Head of caudate nucleus (tissue), 42 donors: ENCODE measurements around the gene DGKB.
A peak's percentile ranks its signal among the peaks of the same experiment; 100 is the strongest.

ENCODE experiments used
- DNase-seq, 42 donors: peaks; one replicate each; pipeline versions ENCODE4 v3.0.0 to v3.0.0-alpha.2; 2020 to 2021; ENCODE audit warnings: mixed read lengths in 7 of 42
- intact Hi-C: fragments of 100-400 bp; cut with DNase I; formaldehyde crosslinking; loops from one replicate; pipeline ENCODE4 v1.15.0; 2022

The DGKB gene

DNA sequence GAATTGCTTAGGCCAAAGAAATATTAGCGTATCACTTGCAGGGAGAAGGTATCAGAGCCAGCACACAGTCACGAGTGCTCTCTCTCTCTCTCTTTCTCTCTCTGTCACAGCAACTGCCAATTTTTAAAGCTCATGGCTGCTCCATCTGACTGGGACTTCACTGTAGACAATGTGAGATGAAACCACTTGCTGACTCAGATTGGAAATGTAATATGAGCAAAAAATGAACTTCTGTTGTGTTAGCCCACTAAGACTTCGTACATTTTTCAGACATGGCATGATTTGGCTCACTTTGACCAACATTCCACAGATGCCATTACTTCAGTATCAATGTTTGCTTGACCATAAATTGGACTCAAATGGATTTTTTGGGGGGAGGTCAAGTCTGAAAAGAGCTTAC is 68.1 kb downstream of the DGKB start:
- DNase-seq = peak in 2 of 42 donors; percentile 15 to 51
- intact Hi-C loops = no loop called here

DNA sequence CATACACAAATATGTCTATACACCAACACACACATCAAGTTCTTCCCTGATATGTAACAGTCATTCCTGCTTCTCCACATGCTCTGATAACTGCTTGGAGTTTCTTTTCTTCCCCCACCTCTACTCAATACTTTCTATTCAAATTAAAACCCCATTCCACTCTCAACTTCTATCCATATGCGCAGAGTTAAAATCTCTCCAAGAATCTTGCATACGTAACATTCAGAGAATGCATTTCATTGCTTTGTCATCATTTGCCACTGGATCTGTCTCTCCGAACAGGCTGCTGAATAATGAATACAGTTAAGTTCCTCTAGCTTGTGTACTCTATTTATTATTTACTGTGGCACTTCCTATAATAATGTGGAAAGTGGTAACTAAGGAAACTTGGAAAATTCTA is 68.8 kb downstream of the DGKB start:
- intact Hi-C loops = no loop called here
- no peak for DNase-seq

DNA sequence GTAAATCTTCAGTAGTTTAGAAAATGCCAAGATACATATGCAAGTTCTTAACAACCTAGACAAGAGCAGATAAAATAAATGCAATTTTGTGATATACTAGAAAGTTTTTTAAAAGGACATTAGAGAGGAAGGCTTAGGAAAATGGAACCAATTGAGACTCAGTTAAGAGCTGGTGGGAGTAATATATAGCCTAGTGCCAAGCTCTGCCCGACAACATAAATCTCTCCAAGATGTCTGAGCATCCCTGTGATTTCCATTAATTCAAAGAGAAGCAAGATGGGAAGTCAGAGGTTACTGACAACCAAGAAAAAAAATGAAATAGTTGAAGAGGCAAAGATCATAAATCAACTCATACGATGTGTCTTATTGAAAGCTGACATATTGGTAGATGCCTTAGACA is 74.5 kb downstream of the DGKB start:
- intact Hi-C loops = no loop called here
- no peak for DNase-seq

GRCh38 chr7:14826426-14826825 is 76.1 kb downstream of the DGKB start:
- DNase-seq = no peak
- intact Hi-C loops = no loop called here

- intact Hi-C loops = no loop called here
- DNase-seq = no peak
Measured at GRCh38 chr7:14825912-14826311, 76.6 kb downstream of the DGKB start.

DNA sequence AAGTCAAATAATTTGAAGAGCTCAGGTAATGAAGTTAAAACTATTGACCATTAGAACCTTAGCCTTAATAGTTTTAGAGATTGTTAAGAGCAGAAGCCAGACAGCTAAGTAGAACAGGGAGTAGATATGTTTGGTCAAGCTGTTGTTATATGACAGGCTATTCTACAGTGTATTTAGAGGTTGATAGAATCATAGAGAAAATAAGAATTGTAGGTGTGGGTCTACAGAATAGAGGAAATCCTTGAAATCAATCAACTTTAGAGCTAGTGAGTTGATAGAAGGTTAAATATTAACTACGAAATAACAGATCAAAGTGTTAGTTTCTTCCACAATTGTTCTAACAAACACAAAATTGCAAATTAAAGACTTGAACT is 80.1 kb downstream of the DGKB start:
- intact Hi-C loops = no loop called here
- no peak for DNase-seq

- intact Hi-C loops = no loop called here
- DNase-seq = no peak
Measured at GRCh38 chr7:14821757-14822480, 80.6 kb downstream of the DGKB start.

GRCh38 chr7:14818871-14819270 is 83.7 kb downstream of the DGKB start:
- intact Hi-C loops = no loop called here

GRCh38 chr7:14817829-14818614 is 84.5 kb downstream of the DGKB start:
- no peak for DNase-seq
- intact Hi-C loops = no loop called here

More at GRCh38 chr7:14818871-14819270, 83.7 kb downstream of the DGKB start:
- no peak for DNase-seq

- no peak for DNase-seq
- intact Hi-C loops = no loop called here
Measured at GRCh38 chr7:14807507-14807906, 95.0 kb downstream of the DGKB start.

GRCh38 chr7:14806891-14807290 is 95.7 kb downstream of the DGKB start:
- intact Hi-C loops = no loop called here
- DNase-seq = no peak

- no peak for DNase-seq
- intact Hi-C loops = no loop called here
Measured at GRCh38 chr7:14805105-14805719, 97.3 kb downstream of the DGKB start.

GRCh38 chr7:14800664-14801063 is 101.9 kb downstream of the DGKB start:
- no peak for DNase-seq
- intact Hi-C loops = no loop called here

- intact Hi-C loops = no loop called here
- DNase-seq = no peak
Measured at GRCh38 chr7:14793151-14793550, 109.4 kb downstream of the DGKB start.

- peak in 36 of 42 donors; percentile 13 to 84 (median 54) for DNase-seq
- intact Hi-C loops = no loop called here
Measured at GRCh38 chr7:14787551-14787950, 115.0 kb downstream of the DGKB start.

GRCh38 chr7:14786314-14786895 is 116.1 kb downstream of the DGKB start:
- intact Hi-C loops = no loop called here
- DNase-seq = peak in 3 of 42 donors; percentile 28 to 42 (median 41)

- intact Hi-C loops = no loop called here
- no peak for DNase-seq
Measured at GRCh38 chr7:14777806-14778205, 124.7 kb downstream of the DGKB start.

GRCh38 chr7:14776266-14776665 is 126.3 kb downstream of the DGKB start:
- intact Hi-C loops = no loop called here
- no peak for DNase-seq

DNA sequence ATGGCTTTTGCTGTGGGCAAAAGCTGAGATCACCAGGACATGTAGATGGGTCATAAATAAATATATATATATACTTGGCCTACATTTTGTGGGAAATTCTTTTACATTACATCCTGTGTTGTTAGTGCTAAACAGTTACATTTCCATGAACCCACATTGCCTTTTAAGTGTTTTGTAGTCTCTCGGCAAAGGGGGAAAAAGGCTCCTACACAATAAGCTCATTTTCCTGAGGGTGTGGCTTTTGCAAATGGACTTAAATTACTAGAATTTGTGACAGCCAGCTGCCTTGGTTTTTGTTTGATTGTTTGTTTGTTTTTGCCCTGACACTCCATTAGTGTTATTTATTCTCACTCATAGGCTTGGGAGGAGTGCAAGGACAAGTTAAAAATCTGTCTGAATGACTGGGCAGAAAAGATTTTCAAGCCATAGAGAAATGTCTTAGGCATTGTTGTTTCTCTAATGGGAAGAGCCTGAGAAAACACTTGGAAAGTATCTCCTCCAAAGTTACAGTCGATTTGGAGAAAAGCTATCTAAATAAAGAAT is 128.8 kb downstream of the DGKB start:
- intact Hi-C loops = no loop called here

GRCh38 chr7:14770614-14771013 is 131.9 kb downstream of the DGKB start:
- no peak for DNase-seq
- intact Hi-C loops = no loop called here

More for the DNA sequence above, 128.8 kb downstream of the DGKB start:
- no peak for DNase-seq
